NCI-H1694 (cell line): Measurements from ENCODE around the gene ABI3BP.
"Not testable (repeated sequence)": the region's sequence is repeated elsewhere in the genome, so short reads cannot be mapped to it uniquely, and the experiment has no call there.

ENCODE experiments used
- DNase-seq: peaks from one replicate; lab custom pipeline; 2025; lab: John Stamatoyannopoulos, UW

ABI3BP gene, protein sequence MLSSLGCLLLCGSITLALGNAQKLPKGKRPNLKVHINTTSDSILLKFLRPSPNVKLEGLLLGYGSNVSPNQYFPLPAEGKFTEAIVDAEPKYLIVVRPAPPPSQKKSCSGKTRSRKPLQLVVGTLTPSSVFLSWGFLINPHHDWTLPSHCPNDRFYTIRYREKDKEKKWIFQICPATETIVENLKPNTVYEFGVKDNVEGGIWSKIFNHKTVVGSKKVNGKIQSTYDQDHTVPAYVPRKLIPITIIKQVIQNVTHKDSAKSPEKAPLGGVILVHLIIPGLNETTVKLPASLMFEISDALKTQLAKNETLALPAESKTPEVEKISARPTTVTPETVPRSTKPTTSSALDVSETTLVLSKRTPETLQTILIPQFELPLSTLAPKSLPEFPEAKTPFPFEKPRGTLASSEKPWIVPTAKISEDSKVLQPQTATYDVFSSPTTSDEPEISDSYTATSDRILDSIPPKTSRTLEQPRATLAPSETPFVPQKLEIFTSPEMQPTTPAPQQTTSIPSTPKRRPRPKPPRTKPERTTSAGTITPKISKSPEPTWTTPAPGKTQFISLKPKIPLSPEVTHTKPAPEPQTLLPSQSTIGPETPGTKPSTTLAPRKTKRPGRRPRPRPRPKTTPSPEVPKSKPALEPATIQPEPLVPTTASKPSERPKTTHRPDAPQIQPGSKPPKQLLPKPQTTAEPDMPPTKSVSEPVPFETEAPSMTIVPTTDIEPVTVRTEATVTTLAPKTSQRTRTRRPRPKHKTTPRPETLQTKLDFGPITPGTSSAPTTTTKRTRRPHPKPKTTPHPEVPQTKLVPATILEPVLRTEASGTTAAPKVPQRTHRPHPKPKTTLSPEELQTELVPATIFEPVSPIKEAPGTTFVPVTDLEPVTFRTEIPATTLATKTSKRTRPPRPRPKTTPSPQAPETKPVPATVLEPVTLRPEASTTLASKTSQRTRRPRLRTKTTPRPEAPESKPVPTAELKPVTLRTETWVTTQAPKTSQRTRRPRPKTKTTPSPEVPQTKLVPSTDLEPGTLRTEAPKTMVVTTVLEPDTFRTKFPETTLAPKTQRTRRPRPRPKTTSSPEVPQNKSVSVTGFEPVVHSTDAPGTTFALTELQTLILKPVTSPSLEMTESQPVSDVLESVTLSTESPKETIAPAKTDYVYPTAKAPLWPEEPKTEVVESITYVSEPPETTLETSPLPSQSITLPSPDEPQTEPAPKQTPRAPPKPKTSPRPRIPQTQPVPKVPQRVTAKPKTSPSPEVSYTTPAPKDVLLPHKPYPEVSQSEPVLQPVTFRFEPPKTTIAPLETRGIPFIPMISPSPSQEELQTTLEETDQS (N-terminal part only)

DNA sequence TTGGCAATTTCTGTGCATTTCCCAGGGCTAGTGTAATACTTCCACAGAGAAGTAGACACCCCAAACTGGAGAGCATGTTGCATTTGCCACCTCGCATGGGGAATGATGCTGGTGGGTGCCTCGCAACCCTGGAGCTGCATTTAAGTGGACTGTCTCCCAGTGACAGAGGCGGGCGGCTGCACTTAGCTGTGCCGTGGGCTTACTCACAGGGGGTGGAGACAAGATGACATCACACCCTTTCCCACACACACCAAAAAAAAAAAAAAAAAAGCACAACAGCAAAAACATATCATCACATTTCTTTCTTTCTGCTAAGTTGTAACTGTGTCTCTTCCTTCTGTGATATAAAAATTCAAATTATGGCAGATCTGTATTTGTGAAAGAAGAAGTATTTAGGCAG lies at the start of gene ABI3BP:
Gene ABI3BP, minus strand, starts transcription at position 113 of the 400 bp plus-strand sequence. Its CDS starts 37 bp downstream, at position 76.
- no peak for DNase-seq

DNA sequence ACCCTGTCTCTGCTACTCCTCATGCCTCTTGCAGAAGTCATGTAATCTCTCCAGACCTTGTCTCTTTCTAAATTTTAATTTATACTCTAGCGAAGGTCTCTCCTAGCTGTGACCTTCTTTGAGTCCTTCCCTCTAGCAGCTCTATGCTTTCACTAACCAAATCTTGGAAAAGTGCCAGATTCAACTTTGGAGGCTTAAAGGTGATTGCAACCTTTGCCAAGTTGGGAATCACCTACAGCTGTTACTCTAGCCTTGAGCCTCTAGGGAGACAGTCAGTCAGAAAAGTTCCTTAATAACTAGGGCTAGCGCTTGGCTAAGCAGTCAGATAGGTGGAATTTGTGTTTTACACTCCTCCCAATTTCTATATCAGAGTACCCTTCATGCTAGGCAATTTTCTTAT lies 46.1 kb upstream of the ABI3BP start:
- no peak for DNase-seq

DNA sequence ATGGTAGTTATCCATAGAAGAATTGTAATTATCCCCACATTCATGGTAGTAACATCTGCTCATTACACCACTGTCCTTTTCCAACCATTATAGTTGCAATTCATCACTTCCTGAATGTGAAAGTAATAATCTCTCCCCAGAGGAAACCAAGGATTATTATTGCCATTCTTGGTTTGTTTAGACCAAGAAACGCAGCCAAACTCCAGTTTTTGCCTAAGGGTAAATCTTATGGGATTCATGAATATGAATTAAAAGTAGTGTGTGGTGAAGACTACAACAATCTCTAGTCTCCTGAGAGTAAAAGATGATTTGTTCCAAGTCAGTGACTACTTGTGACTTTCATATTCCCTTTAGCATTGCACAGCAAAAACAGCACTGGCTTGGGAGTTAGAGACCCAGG lies 45.7 kb upstream of the ABI3BP start:
- DNase-seq: no peak

GRCh38 chr3:101038393-101038792 lies 45.2 kb upstream of the ABI3BP start:
- DNase-seq: no peak

- DNase-seq: no peak
Measured at GRCh38 chr3:101037613-101038012, 44.4 kb upstream of the ABI3BP start.

GRCh38 chr3:101036676-101037075 lies 43.5 kb upstream of the ABI3BP start:
- DNase-seq: no peak

GRCh38 chr3:101036213-101036618 lies 43.0 kb upstream of the ABI3BP start:
- DNase-seq: no peak

DNA sequence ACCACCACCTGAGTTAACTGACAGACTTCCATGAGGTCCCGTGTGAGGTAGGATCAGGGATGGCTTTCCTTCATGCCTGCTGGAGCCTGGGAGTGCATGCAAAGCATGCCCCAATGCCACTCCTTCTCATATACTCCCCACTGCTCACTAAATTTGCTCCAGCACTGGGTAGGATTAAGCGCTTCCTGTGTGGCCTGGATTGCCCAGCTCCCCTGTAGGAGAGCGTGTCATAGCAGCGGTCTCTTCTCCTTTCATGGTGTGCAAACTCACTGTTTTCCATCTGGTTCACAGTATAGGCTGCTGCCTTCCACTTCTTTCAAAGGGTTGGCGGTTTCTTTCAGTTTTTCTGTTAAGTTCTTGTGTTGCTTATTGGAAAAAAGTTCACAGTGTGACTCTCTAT lies 34.1 kb upstream of the ABI3BP start:
- no peak for DNase-seq

DNA sequence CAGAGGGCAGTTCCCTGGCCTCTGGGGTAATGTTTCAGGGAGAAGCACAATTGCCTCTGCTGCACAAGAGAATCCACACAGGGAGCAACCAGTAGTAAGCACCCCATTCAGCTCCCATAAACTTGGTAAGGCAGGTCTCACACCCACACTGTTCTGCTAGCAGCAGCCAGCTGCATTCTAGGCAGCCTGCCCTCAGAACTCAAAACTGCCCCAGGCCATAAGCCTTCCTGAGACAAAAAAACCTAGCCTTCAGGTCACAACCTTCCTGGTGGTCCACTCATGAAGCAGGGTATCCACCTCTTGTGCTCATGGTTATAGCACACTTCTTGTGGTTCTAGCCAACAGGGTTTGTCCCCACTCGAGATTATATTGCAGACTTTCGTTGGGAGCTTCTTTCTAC lies 33.7 kb upstream of the ABI3BP start:
- DNase-seq: no peak

GRCh38 chr3:101026244-101026643 lies 33.0 kb upstream of the ABI3BP start:
- no peak for DNase-seq

- DNase-seq: no peak
Measured at GRCh38 chr3:101020351-101021015, 27.3 kb upstream of the ABI3BP start.

DNA sequence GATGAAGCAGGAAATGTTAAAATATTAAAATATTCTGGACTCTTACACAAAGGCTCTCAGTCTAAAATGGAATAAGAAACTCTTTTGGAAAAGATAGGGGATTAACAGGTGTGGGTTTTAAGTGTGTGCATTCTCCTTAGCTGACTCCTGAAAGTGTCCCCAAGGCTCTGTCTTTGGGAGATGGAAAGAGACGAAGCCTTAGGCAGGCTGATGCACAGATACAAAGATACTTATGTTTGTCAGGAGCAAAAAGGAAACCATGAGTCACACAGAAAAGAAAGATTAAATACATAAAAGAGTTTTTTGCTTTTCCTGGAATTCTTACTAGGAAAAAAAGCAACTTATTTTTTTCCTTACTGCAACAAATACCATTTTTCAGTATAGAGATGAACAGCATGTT lies 23.8 kb upstream of the ABI3BP start:
- no peak for DNase-seq

DNA sequence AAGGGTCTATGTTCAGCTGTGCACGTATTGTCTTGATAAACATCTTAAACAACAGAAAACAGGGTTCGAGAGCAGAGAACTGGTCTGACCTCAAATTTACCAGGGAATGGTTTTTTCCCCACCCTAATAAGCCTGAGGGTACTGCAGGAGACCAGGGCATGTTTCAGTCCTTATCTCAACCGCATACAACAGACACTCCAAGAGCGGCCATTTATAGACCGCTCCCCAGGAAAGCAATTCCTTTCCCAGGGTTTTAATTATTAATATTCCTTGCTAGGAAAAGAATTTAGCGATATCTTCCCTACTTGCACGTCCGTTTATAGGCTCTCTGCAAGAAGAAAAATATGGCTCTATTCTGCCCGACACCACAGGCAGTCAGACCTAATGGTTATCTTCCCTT lies 19.1 kb upstream of the ABI3BP start:
- not testable (repeated sequence) for DNase-seq

- DNase-seq: no peak
Measured at GRCh38 chr3:101011136-101011535, 17.9 kb upstream of the ABI3BP start.

GRCh38 chr3:101010296-101010695 lies 17.1 kb upstream of the ABI3BP start:
- no peak for DNase-seq

- DNase-seq: no peak
Measured at GRCh38 chr3:101009386-101009785, 16.2 kb upstream of the ABI3BP start.

- DNase-seq: no peak
Measured at GRCh38 chr3:100999160-100999559, 5.9 kb upstream of the ABI3BP start.

DNA sequence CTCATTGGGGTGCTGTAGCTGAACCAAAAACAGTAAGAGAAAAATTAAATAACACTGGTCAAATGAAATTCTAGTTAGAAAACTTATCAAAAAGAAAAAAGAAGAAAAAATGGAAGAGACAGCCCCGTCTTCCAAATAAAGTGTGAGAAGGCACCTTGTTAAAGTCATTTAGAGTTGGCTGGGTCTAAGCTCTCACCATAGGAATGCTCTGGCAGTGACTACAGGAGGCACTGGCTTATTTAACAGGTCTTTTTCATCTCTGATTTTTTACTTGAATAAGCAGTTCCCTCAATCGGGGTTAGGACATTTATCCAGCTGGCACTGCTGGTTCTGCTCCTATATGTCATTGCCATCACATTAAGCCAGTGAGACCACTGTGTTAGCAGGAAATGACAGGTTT lies 1.6 kb upstream of the ABI3BP start:
- no peak for DNase-seq

DNA sequence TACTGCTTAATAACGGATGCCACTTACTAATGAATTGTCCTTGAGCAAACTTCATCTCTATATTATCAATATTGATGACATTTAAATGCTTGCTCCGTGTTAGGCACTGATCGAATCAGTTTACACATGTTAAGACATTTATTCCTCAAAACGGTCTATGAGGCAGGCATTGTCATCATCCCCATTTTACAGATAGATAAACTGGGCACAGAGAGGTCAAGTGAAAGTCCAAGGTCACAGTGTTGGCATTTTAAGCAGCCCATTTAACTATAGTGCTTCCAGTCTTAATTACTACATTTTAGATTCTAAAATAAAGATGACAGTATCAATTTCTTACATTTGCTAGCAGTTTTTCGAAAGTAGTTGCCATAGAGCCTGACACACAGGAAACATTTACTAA lies 966 bp upstream of the ABI3BP start:
- no peak for DNase-seq

DNA sequence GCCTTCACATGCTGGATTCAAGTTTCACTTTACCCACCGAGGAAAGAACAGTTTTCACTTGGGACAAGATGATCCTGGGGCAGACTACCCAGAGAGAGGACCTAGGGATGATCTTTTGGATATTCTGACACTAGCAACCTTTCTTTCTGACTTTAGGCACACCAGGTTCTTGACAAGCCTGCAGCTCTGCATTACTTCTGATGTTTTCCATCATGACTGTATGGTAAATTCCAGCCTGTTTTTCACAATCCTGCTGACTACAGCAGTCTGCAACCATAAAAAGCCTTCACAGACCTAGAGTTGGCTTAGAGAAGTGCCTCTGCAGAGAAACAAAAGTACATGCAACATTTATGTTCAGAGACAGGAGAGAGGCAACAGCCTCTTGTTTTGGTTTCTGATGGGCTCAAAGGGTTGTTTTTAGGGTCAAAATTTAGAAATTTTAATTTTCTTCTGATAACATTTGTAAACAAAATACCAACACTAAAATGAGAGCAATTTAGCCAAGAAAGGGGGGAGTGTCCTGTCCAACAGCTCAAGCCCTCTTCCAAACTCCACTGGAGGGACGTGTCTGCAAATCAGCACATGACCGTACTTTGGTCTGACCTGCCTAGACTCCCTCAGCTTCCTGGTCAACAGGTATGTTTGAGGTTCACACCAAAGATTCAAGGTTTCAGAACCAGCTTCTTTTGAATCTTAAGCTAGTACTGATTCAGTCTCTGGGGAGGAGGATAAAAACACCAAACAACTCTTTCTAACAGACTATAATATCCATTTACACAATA lies 799 bp downstream of the ABI3BP start:
- DNase-seq: no peak

- no peak for DNase-seq
Measured at GRCh38 chr3:100988080-100988479, 5.1 kb downstream of the ABI3BP start.
